GM12872 (cell line): ENCODE data around the gene TMC4.
A peak's percentile ranks its signal among the peaks of the same experiment; 100 is the strongest.

Experiments used
- TF ChIP-seq, protein P1 (sequence below): IDR thresholded peaks from 3 replicates; pipeline ENCODE4 v1.5.1; 2011; ENCODE audit warnings: low read depth, mild to moderate bottlenecking, low read length, moderate library complexity; ENCODE audit not compliant: insufficient read depth

Gene TMC4

GRCh38 chr19:54173359-54173699 is 369 bp upstream of the TMC4 start:
- TF ChIP-seq, protein P1, sequence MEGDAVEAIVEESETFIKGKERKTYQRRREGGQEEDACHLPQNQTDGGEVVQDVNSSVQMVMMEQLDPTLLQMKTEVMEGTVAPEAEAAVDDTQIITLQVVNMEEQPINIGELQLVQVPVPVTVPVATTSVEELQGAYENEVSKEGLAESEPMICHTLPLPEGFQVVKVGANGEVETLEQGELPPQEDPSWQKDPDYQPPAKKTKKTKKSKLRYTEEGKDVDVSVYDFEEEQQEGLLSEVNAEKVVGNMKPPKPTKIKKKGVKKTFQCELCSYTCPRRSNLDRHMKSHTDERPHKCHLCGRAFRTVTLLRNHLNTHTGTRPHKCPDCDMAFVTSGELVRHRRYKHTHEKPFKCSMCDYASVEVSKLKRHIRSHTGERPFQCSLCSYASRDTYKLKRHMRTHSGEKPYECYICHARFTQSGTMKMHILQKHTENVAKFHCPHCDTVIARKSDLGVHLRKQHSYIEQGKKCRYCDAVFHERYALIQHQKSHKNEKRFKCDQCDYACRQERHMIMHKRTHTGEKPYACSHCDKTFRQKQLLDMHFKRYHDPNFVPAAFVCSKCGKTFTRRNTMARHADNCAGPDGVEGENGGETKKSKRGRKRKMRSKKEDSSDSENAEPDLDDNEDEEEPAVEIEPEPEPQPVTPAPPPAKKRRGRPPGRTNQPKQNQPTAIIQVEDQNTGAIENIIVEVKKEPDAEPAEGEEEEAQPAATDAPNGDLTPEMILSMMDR, result no peak

- TF ChIP-seq, protein P1, result no peak
These were observed 3.7 kb downstream of the TMC4 start for GRCh38 chr19:54169149-54169740.

DNA sequence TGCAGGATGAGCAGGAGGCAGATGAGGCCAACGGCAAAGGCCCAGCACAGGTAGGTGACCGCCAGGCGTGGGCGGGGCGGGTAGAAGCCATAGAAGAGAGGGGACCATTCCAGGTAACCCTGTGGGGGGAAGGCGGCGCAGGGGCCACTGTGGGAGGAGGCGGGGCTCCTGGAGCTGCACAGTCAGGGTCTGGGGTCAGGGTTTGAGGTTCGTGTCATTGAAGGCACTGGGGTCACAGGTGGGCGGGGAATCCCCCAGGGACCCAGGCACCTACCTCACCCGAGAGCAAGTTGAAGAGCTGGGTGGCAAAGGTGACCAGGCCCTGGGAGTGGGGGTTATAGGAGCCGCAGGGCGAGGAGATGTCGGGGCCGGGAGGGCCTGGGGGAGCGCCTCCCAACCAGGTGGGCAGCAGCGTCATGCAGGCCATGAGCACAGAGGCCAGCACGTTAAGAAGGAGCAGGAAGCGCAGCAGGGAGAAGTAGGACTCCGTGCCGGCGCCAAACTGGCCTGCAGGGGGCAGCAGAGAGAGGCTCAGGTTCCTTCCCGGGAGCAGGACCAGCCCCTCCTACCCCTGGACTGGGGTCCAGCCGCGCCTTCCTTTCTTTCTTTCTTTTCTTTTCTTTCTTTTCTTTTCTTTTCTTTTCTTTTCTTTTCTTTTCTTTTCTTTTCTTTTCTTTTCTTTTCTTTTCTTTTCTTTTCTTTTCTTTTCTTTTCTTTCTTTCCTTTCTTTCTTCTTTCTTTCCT is 4.6 kb downstream of the TMC4 start:
- TF ChIP-seq, protein P1, result peak; percentile 93

- TF ChIP-seq, protein P1, result no peak
These were observed 7.7 kb downstream of the TMC4 start for GRCh38 chr19:54165222-54165621.

DNA sequence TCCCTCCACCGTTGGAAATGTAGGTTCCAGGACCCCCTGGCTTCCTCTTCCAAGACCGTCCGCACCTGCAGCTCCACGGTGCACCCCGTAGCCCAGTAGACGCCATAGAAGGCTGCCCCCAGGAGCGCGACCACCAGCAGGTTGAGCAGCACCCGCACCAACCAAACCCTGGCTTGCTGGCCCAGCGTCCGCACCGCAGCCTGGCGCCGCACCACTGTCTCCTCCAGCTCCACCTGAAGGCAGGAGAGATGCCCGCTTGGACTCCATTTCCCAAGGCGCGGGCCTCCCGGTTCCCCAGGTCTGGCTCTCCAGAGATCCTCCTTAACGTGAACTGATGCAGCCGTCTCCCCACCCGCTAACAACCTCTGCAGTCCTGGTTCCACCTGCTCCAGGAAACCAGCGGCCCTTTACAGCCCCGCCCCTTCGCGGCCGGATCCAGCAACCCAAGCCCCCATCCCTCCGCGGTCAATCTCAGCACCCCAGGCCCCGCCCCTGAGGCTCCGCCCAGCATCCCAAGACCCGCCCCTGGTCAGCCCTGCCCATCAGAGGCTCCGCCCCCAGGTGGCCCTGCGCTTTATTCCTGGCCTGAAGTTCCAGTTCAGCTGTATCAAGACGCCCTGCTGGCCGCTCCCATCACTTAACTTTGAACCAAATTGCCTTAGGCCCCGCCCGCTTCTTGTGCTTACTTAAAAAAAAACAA is 8.4 kb downstream of the TMC4 start:
- TF ChIP-seq, protein P1, result no peak

DNA sequence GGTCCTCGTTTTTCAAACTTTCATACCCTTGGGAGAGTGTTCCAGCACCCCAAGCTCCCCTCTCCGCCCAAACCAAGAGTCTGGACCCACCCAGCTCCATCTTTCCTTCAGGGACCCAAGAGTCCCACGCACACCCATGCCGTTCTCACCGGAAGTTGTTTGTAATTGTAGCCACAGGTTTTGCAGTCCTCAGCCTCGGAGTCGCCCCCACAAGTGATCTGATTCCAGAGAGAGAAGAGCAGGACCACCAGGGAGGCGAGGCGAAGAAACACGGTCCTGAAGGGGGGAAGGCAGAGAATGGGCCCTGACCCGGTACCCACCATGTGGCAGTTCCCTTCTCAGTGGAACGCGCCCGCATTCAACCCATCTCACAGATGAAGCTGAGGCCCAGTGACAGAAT is 10.1 kb downstream of the TMC4 start:
- TF ChIP-seq, protein P1, result no peak

DNA sequence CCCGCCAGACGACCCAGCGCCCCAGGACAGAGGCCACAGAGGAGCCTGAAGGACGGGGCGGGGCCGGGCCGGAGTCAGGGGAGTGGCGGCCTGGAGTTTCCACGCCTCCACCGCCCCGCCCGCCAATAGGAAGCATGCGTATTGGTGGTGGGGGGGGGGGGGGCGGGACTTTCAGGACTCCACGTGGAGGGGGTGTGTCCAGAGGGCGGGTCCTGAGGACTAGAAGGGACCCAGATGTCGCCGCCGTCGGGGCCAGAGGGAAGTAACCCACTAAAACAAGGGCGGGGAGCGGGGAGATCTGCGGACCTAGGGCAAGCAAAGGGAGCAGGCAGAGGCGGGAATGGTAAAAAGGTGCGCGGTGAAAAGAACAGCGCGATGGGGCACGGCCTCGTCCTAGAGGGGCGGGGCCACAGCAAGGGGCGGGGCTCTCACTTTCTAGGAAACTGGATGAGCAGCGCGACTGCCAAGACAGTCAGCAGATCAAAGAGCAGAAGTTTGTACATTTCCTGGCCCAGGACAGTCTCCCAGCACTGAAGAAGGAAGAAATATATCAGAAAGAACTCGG is 10.6 kb downstream of the TMC4 start:
- TF ChIP-seq, protein P1, result no peak
